HG02852 (cell line): ENCODE results near the gene PRR36.

ENCODE experiments used
- ATAC-seq: cut with Tn5 transposase; IDR thresholded peaks from one replicate; pipeline ENCODE4 v1.9.1; 2021; ENCODE audit warnings: mild to moderate bottlenecking, moderate library complexity; ENCODE audit not compliant: unreplicated experiment

Gene PRR36

DNA sequence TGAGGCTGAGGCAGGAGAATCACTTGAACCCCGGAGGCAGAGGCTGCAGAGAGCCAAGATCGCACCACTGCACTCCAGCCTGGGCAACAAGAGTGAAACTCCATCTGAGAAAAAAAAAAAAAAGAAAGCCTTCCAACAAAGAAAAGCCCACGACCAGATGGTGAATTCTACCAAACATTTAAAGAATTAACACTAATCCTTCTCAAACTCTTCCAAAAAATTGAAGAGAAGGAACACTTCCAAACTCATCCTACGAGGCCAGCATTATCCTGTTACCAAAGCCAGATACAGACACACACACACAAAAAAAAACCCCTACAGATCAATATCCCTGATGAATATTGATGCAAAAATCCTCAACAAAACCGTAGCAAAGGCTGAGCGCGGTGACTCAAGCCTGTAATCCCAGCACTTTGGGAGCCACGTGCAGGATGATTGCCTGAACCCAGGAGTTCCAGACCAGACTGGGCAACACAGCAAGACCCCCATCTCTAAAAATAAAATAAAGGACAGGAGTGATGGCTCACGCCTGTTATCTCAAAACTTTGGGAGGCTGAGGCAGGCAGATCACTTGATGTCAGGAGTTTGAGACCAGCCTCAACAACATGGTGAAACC is 50.4 kb downstream of the PRR36 start:
- ATAC-seq, result no peak

DNA sequence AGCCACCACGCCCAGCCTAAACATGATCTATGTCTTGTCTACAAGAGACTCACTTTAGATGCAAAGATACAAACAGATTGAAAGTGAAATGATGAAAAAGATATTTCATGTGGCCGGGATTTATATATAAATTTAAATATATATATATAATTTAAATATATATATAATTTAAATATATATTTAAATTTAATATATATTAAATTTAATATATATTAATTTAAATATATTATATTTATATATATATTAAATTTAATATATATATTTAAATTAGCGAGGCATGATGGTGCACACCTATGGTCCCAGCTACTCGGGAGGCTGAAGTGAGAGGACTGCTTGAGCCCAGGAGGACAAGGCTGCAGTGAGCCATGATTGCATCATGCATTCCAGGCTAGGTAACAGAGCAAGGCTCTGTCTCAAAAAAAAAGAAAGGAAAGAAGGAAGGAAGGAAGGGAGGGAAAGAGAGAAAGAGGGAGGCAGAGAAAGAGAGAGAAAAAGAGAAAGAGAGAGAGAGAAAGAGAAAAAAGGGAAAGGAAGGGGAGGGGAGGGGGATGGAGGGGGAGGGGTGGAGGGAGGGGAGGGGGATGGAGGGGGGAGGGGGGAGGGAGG is 51.2 kb downstream of the PRR36 start:
- ATAC-seq, result no peak

- no peak for ATAC-seq
Measured at GRCh38 chr19:7820588-7820987, 53.6 kb downstream of the PRR36 start.

GRCh38 chr19:7819337-7819736 is 54.9 kb downstream of the PRR36 start:
- ATAC-seq, result no peak

DNA sequence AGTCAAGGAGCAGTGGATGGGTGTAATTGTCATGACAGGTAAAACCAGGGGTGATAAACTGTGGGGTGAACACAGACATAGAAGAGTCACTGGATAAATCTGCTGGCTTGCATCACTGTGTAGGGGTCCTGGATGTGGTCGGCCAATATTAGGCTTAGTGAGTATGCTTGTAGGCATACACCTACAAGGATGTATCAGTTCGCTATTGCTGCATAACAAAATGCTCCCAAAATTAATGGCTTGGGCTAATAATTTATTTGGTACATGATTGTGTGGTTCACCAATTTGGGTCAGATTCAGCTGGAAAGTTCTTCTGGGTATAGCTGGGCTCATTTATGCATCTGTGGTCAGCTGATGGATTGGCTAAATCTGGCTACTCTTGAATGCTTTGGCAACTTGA is 55.4 kb downstream of the PRR36 start:
- ATAC-seq, result no peak
